H1 (cell line): ENCODE data around the gene ZNF232. TPM values are rescaled to one million over a fixed set of nuclear protein-coding genes. Genes with fewer than 3 reads are reported as not detected.

Experiments
- polyA plus RNA-seq, 7 experiments: library from polyadenylated mRNA; depleted of rRNA in 3 of 7; stranded (reverse) in 5 of 7; unstranded in 2 of 7; fragments of >200 nt in 5 of 7; fragments of 200-250 nt in 2 of 7; gene quantifications; 1 replicate in 5 of 7; 2 replicates in 1 of 7; 4 replicates in 1 of 7; pipeline versions ENCODE4 v1.2.1 to v1.2.3, GENCODE V29; 2011 to 2013; ENCODE audit warnings: missing spikeins in 2 of 7, mixed read lengths in 2 of 7
- total RNA-seq: library from RNA; stranded (reverse); fragmentation: NEBNext Ultra II Directional; extraction: Animal tissue kit (Norgen Biotek cat#: 25700); gene quantifications from 2 replicates; pipeline ENCODE4 v1.2.1, GENCODE V29; 2021
- TF ChIP-seq, protein P1 (sequence below): fragments of 300-600 bp; sonication (generic); IDR thresholded peaks from 2 replicates; pipeline ENCODE4 v1.7.1; 2012; ENCODE audit warnings: low read length, moderate library complexity, mild to moderate bottlenecking, inconsistent platforms; ENCODE audit not compliant: insufficient replicate concordance

Gene ZNF232
- total and polyA plus RNA-seq, 2 of the 8 experiments (the other 6 are each of a cell fraction or from before 2014, with no cell fraction given) = 11.1 to 41.0 TPM

DNA sequence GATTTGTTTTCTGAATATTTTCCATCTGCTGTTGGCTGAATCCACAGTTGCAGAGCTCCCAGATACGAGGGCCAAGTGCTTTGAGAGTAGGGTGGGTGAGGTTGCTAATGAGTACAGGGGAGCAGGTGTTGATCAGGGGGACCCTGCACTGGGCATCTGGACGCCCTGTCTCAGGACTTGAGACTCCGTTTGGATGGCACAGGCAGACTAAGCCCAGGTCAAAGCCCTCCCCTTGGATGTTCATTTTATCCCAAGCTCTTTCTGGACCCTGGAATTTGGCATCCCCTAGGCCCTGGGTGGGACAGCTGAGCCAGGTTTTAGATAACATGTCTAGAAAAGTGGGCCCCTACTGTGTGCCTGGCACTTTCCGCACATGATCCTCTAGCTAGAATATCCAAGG, 16.2 kb upstream of the ZNF232 start (continued):
- TF ChIP-seq, protein P1, sequence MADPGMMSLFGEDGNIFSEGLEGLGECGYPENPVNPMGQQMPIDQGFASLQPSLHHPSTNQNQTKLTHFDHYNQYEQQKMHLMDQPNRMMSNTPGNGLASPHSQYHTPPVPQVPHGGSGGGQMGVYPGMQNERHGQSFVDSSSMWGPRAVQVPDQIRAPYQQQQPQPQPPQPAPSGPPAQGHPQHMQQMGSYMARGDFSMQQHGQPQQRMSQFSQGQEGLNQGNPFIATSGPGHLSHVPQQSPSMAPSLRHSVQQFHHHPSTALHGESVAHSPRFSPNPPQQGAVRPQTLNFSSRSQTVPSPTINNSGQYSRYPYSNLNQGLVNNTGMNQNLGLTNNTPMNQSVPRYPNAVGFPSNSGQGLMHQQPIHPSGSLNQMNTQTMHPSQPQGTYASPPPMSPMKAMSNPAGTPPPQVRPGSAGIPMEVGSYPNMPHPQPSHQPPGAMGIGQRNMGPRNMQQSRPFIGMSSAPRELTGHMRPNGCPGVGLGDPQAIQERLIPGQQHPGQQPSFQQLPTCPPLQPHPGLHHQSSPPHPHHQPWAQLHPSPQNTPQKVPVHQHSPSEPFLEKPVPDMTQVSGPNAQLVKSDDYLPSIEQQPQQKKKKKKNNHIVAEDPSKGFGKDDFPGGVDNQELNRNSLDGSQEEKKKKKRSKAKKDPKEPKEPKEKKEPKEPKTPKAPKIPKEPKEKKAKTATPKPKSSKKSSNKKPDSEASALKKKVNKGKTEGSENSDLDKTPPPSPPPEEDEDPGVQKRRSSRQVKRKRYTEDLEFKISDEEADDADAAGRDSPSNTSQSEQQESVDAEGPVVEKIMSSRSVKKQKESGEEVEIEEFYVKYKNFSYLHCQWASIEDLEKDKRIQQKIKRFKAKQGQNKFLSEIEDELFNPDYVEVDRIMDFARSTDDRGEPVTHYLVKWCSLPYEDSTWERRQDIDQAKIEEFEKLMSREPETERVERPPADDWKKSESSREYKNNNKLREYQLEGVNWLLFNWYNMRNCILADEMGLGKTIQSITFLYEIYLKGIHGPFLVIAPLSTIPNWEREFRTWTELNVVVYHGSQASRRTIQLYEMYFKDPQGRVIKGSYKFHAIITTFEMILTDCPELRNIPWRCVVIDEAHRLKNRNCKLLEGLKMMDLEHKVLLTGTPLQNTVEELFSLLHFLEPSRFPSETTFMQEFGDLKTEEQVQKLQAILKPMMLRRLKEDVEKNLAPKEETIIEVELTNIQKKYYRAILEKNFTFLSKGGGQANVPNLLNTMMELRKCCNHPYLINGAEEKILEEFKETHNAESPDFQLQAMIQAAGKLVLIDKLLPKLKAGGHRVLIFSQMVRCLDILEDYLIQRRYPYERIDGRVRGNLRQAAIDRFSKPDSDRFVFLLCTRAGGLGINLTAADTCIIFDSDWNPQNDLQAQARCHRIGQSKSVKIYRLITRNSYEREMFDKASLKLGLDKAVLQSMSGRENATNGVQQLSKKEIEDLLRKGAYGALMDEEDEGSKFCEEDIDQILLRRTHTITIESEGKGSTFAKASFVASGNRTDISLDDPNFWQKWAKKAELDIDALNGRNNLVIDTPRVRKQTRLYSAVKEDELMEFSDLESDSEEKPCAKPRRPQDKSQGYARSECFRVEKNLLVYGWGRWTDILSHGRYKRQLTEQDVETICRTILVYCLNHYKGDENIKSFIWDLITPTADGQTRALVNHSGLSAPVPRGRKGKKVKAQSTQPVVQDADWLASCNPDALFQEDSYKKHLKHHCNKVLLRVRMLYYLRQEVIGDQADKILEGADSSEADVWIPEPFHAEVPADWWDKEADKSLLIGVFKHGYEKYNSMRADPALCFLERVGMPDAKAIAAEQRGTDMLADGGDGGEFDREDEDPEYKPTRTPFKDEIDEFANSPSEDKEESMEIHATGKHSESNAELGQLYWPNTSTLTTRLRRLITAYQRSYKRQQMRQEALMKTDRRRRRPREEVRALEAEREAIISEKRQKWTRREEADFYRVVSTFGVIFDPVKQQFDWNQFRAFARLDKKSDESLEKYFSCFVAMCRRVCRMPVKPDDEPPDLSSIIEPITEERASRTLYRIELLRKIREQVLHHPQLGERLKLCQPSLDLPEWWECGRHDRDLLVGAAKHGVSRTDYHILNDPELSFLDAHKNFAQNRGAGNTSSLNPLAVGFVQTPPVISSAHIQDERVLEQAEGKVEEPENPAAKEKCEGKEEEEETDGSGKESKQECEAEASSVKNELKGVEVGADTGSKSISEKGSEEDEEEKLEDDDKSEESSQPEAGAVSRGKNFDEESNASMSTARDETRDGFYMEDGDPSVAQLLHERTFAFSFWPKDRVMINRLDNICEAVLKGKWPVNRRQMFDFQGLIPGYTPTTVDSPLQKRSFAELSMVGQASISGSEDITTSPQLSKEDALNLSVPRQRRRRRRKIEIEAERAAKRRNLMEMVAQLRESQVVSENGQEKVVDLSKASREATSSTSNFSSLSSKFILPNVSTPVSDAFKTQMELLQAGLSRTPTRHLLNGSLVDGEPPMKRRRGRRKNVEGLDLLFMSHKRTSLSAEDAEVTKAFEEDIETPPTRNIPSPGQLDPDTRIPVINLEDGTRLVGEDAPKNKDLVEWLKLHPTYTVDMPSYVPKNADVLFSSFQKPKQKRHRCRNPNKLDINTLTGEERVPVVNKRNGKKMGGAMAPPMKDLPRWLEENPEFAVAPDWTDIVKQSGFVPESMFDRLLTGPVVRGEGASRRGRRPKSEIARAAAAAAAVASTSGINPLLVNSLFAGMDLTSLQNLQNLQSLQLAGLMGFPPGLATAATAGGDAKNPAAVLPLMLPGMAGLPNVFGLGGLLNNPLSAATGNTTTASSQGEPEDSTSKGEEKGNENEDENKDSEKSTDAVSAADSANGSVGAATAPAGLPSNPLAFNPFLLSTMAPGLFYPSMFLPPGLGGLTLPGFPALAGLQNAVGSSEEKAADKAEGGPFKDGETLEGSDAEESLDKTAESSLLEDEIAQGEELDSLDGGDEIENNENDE = no peak
